ENCODE measurements around the gene AMOTL1. TPM values are rescaled to one million over a fixed set of nuclear protein-coding genes. Genes with fewer than 3 reads are reported as not detected.

AMOTL1 gene
- total and polyA plus RNA-seq, 8 donors: 5.0 to 46.3 (median 14.8) TPM

GRCh38 chr11:94746721-94747120 is 21.4 kb upstream of the AMOTL1 start:
- H3K36me3 ChIP-seq: no peaks in the 10 kb centered on the region
- 26 to 49% (median 31%) methylated on average over 3 of the region's 3 CpGs for WGBS, 5 donors
- intact Hi-C loops (cut with DNase I; ENCODE audit: low total_unique reads): no loop called here
- no peaks in the 10 kb centered on the region for H3K9me3 ChIP-seq
- peak overlapping the region in 2 of 5 donors; percentile 21 to 31 for H3K27ac ChIP-seq
- H3K4me1 ChIP-seq: peaks cover 2 to 41% (median 25%) of the 10 kb centered on the region in 4 donors
- peak in 1 of 2 donors; percentile 86 for DNase-seq
- H3K27me3 ChIP-seq: peaks cover 0 to 2% (median 0%) of the 10 kb centered on the region in 3 donors
- no peak overlapping the region for H3K4me3 ChIP-seq
- peak in 2 of 3 donors; percentile 25 to 40 for TF ChIP-seq POLR2AphosphoS5 (IDR thresholded peaks at IDR 0.05)
- TF ChIP-seq, protein P1, sequence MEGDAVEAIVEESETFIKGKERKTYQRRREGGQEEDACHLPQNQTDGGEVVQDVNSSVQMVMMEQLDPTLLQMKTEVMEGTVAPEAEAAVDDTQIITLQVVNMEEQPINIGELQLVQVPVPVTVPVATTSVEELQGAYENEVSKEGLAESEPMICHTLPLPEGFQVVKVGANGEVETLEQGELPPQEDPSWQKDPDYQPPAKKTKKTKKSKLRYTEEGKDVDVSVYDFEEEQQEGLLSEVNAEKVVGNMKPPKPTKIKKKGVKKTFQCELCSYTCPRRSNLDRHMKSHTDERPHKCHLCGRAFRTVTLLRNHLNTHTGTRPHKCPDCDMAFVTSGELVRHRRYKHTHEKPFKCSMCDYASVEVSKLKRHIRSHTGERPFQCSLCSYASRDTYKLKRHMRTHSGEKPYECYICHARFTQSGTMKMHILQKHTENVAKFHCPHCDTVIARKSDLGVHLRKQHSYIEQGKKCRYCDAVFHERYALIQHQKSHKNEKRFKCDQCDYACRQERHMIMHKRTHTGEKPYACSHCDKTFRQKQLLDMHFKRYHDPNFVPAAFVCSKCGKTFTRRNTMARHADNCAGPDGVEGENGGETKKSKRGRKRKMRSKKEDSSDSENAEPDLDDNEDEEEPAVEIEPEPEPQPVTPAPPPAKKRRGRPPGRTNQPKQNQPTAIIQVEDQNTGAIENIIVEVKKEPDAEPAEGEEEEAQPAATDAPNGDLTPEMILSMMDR (IDR thresholded peaks at IDR 0.05): no peak

DNA sequence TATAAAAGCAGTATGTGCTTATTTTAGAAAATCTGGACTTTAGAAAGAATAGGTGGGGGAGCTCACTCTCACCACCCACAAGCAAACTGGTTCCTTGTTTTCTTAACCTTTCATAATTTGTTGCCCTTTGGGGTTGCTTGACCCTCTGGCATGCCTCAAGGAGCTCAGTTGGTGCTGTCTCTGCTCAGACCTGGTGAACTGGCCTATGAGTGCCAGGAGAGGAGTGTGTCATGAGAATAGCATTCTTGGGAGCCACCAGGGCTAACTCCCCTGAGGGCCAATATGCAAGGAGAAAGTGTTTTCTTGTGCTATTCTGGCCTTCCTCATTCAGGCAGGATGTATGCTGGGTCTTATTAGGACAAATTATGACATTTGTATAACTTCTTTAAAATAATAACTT is 21.0 kb upstream of the AMOTL1 start:
- Histone ChIP-seq H3K27ac (peak overlapping the region in 2 of 5 donors; percentile 21 to 31), H3K9me3 (no peaks in the 10 kb centered on the region), H3K27me3 (no peaks in the 10 kb centered on the region), H3K36me3 (no peaks in the 10 kb centered on the region), H3K4me1 (peaks cover 0 to 38% (median 25%) of the 10 kb centered on the region in 4 donors), H3K4me3 (no peak overlapping the region)
- DNase-seq: no peak
- intact Hi-C loops (cut with DNase I; ENCODE audit: low total_unique reads): no loop called here
- no peak for TF ChIP-seq EP300 (IDR thresholded peaks at IDR 0.05)
- no peak for TF ChIP-seq POLR2AphosphoS5 (IDR thresholded peaks at IDR 0.05)
- TF ChIP-seq, protein P1 (IDR thresholded peaks at IDR 0.05): no peak
- no peak for TF ChIP-seq POLR2A (IDR thresholded peaks at IDR 0.05)

DNA sequence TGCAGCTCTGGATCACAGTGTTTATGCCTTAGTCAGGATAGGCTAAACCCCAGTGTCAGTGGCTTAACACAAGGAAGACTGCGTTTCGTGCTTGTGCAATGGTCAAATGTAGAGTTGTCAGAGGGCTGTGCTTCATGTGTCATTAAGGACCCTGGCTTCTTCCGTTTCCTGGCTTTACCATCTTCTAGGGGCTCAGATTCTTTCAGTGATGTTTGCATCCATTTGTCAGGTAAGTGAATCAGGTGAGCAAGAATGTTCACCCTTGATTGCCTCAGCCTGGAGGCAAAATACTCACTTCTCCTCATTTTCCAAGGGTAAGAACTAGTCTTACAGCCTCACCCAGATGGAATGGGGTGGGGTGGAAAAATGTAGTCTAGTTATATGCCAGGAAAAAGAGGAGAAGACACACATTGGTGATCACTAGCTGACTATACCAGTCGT is 20.5 kb upstream of the AMOTL1 start:
- intact Hi-C loops (cut with DNase I; ENCODE audit: low total_unique reads): no loop called here
- no peak for TF ChIP-seq POLR2A (IDR thresholded peaks at IDR 0.05)
- TF ChIP-seq POLR2AphosphoS5 (IDR thresholded peaks at IDR 0.05): no peak
- no peak for TF ChIP-seq EP300 (IDR thresholded peaks at IDR 0.05)
- TF ChIP-seq, protein P1 (IDR thresholded peaks at IDR 0.05): no peak
- peaks cover 0 to 41% (median 26%) of the 10 kb centered on the region in 4 donors for H3K4me1 ChIP-seq
- no peaks in the 10 kb centered on the region for H3K9me3 ChIP-seq
- WGBS, 5 donors: 73 to 89% (median 87%) methylated on average over 4 of the region's 4 CpGs
- no peak overlapping the region for H3K4me3 ChIP-seq
- H3K27ac ChIP-seq: peak overlapping the region in 1 of 5 donors; percentile 31
- H3K36me3 ChIP-seq: no peaks in the 10 kb centered on the region
- no peak for DNase-seq
- no peaks in the 10 kb centered on the region for H3K27me3 ChIP-seq

DNA sequence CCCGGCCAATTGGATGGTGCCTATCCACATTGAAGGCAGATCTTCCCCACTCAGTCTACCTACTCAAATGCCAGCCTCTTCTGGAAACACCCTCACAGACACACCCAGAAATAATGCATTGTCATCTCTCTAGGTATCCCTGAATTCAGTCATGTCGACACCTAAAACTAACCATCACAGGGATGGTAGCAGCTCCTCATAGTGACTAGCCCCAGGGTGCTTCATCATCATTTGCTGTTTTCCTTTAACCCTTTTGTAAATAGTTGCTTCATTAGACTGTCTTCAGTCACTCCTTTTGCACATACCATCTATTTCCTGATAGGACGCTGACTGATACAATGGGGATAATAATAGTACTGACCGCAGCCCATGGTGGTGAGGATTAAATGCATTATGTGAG is 18.8 kb upstream of the AMOTL1 start:
- H3K9me3 ChIP-seq: no peaks in the 10 kb centered on the region
- no peak overlapping the region for H3K27ac ChIP-seq
- TF ChIP-seq POLR2A (IDR thresholded peaks at IDR 0.05): no peak
- TF ChIP-seq, protein P1 (IDR thresholded peaks at IDR 0.05): no peak
- TF ChIP-seq EP300 (IDR thresholded peaks at IDR 0.05): no peak
- no peak for TF ChIP-seq POLR2AphosphoS5 (IDR thresholded peaks at IDR 0.05)
- peaks cover 0 to 45% (median 27%) of the 10 kb centered on the region in 4 donors for H3K4me1 ChIP-seq
- WGBS, 5 donors: 86 to 94% (median 92%) methylated on average over 4 of the region's 4 CpGs
- no peaks in the 10 kb centered on the region for H3K27me3 ChIP-seq
- intact Hi-C loops (cut with DNase I; ENCODE audit: low total_unique reads): no loop called here
- H3K36me3 ChIP-seq: no peaks in the 10 kb centered on the region
- no peak overlapping the region for H3K4me3 ChIP-seq
- no peak for DNase-seq

Data from stomach (tissue), 9 donors.